ENCODE data around the gene SRC.
A peak's percentile ranks its signal among the peaks of the same experiment; 100 is the strongest.

The SRC gene

GRCh38 chr20:37382482-37383120, 36.7 kb downstream of the SRC start:
- DNase-seq (ENCODE audit: low spot score): no peak

- DNase-seq (ENCODE audit: low spot score): no peak
Observed at GRCh38 chr20:37383229-37383989, 37.5 kb downstream of the SRC start.

- DNase-seq (ENCODE audit: low spot score): no peak
Observed at GRCh38 chr20:37384683-37385174, 38.8 kb downstream of the SRC start.

- no peak for DNase-seq (ENCODE audit: low spot score)
Observed at GRCh38 chr20:37385176-37385575, 39.2 kb downstream of the SRC start.

GRCh38 chr20:37385659-37386504, 39.9 kb downstream of the SRC start:
- no peak for DNase-seq (ENCODE audit: low spot score)

GRCh38 chr20:37386505-37387251, 40.7 kb downstream of the SRC start:
- DNase-seq (ENCODE audit: low spot score): peak; percentile 61

GRCh38 chr20:37387519-37388269, 41.8 kb downstream of the SRC start:
- no peak for DNase-seq (ENCODE audit: low spot score)

- DNase-seq (ENCODE audit: low spot score): peak; percentile 49
Observed at GRCh38 chr20:37388831-37389230, 42.9 kb downstream of the SRC start.

GRCh38 chr20:37389241-37389747, 43.4 kb downstream of the SRC start:
- DNase-seq (ENCODE audit: low spot score): no peak

GRCh38 chr20:37389844-37390275, 43.9 kb downstream of the SRC start:
- DNase-seq (ENCODE audit: low spot score): no peak

- no peak for DNase-seq (ENCODE audit: low spot score)
Observed at GRCh38 chr20:37390503-37390890, 44.6 kb downstream of the SRC start.

- DNase-seq (ENCODE audit: low spot score): peak; percentile 63
Observed at GRCh38 chr20:37390891-37391525, 45.1 kb downstream of the SRC start.

GRCh38 chr20:37392441-37393195, 46.7 kb downstream of the SRC start:
- DNase-seq (ENCODE audit: low spot score): peak; percentile 48

- peak; percentile 66 for DNase-seq (ENCODE audit: low spot score)
Observed at GRCh38 chr20:37393196-37393862, 47.4 kb downstream of the SRC start.

GRCh38 chr20:37393863-37394542, 48.1 kb downstream of the SRC start:
- peak; percentile 53 for DNase-seq (ENCODE audit: low spot score)

GRCh38 chr20:37394543-37395409, 48.8 kb downstream of the SRC start:
- DNase-seq (ENCODE audit: low spot score): no peak

- no peak for DNase-seq (ENCODE audit: low spot score)
Observed at GRCh38 chr20:37395410-37395797, 49.5 kb downstream of the SRC start.
